ENCODE measurements around the gene FGB. TPM values are rescaled to one million over a fixed set of nuclear protein-coding genes. Genes with fewer than 3 reads are reported as not detected.
A peak's percentile ranks its signal among the peaks of the same experiment; 100 is the strongest.

FGB gene
- total RNA-seq, 2 donors from 2014 or later: not detected

DNA sequence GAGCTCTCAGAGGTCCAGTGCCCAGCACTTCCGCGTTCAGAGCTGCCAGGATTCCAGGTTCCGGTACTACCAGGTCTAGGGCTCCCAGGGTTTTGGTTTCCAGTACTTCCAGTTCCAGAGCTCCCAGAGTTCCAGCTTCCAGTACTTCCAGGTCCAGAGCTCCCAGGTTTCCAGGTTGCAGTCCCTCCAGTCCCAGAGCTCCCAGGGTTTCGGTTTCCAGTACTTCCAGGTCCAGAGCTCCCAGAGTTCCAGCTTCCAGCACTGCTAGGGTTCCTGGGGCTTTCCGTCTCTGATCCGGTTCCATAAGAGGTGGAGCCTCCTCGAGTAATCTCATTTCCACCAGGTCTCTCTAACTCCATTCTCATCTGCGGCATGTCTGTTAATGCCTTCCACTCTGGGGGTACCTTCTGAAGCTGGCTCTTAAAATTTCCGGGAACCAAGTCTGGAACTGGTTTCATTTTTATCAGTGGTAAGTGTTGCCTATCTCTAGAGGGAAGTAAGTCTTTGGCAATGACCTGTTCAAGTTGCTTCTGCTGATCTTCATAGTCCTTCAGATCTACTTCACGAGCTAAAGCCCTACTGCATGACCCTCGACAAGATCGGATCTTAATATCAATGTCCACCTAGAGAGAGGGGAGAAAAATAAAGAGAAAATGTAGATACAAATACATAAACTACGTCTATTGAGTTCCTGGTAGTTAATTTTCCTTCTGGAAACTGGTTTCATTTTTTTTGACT lies 23.7 kb downstream of the FGB start:
- TF ChIP-seq, protein P1, sequence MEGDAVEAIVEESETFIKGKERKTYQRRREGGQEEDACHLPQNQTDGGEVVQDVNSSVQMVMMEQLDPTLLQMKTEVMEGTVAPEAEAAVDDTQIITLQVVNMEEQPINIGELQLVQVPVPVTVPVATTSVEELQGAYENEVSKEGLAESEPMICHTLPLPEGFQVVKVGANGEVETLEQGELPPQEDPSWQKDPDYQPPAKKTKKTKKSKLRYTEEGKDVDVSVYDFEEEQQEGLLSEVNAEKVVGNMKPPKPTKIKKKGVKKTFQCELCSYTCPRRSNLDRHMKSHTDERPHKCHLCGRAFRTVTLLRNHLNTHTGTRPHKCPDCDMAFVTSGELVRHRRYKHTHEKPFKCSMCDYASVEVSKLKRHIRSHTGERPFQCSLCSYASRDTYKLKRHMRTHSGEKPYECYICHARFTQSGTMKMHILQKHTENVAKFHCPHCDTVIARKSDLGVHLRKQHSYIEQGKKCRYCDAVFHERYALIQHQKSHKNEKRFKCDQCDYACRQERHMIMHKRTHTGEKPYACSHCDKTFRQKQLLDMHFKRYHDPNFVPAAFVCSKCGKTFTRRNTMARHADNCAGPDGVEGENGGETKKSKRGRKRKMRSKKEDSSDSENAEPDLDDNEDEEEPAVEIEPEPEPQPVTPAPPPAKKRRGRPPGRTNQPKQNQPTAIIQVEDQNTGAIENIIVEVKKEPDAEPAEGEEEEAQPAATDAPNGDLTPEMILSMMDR (IDR thresholded peaks at IDR 0.05): no peak
- 74 to 76% methylated on average over 12 to 13 of the region's 13 CpGs for WGBS, 2 donors
- Histone ChIP-seq H3K36me3 (replicated peaks in 1 of 2; ENCODE audit: insufficient read depth in 1 of 2, low read depth in 2 of 2) (no peaks in the 10 kb centered on the region), H3K9me3 (no peaks in the 10 kb centered on the region), H3K4me3 (no peak overlapping the region), H3K4me1 (peaks cover 9% of the 10 kb centered on the region), H3K27me3 (no peaks in the 10 kb centered on the region), H3K27ac (no peak overlapping the region)
- intact Hi-C loops (cut with DNase I): no loop called here
- ATAC-seq: no peak
- DNase-seq: no peak

DNA sequence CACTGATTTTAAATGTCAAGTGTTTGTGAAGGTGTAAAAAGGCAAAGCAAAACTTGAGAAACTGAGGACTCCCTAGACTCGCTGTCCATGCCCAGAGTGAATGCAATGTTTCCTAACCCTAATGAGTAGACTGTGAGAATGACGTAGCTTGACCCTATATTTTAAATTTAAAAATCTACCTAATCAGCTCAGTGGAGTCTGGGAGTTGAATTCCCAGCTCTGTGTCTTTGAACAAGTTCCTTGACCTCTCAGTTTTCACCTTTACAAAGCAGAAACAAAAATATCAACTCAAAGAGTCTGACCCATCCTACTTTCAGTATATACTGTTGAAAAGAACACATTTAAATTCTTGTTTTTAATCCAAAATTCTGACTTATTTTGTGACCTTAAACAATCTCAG lies 25.4 kb downstream of the FGB start:
- no peaks in the 10 kb centered on the region for H3K36me3 ChIP-seq (replicated peaks in 1 of 2; ENCODE audit: insufficient read depth in 1 of 2, low read depth in 2 of 2)
- no peak for ATAC-seq
- H3K4me3 ChIP-seq: no peak overlapping the region
- H3K27me3 ChIP-seq: no peaks in the 10 kb centered on the region
- DNase-seq: no peak
- no peak overlapping the region for H3K27ac ChIP-seq
- no peaks in the 10 kb centered on the region for H3K9me3 ChIP-seq
- intact Hi-C loops (cut with DNase I): no loop called here
- H3K4me1 ChIP-seq: peaks cover 9% of the 10 kb centered on the region
- 66 to 76% methylated on average over 2 of the region's 2 CpGs for WGBS, 2 donors
- TF ChIP-seq, protein P1 (IDR thresholded peaks at IDR 0.05): no peak
- no peak for TF ChIP-seq POLR2A (IDR thresholded peaks at IDR 0.05)

DNA sequence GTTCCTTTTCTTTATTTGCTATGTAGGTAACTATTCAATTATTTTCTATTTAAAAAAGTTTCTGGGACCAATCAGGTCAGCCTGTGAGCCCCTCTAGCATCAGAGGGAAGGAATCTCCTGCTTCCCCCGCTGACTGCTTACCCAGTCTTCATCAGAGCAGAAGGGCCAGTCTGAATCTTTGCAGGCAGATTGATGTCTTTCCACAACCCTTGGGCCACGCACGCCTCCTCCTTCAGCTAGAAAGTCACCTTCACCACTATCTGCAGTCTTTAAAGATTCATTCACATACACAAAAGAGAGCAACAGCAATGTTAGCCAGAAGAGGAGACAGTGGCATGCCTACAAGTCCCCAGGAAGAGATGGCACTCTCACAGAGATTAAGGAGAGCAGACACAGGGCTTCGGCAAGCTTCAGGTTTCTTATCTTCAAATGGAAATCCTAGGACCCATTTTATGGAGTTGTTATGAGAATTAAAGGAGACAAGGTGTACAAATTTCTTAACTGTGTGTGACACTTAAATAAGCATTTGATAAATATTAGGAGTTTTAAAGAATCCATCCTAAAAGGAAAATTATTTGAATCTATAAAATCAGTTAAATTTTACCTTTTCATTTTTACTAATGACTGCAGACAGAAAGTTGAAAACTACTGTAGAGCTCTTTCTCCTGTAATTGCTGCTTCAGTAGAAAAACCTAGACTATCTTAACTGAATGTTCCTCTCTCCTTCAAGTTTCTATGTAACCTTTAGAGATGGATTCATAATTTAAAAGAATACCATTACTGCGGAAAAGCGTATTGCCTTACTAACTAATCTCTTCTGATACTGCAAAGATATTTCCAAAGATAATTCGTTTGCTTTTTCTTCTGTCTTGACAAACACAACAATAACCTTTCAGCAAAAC lies 26.7 kb downstream of the FGB start:
- peaks cover 9% of the 10 kb centered on the region for H3K4me1 ChIP-seq

DNA sequence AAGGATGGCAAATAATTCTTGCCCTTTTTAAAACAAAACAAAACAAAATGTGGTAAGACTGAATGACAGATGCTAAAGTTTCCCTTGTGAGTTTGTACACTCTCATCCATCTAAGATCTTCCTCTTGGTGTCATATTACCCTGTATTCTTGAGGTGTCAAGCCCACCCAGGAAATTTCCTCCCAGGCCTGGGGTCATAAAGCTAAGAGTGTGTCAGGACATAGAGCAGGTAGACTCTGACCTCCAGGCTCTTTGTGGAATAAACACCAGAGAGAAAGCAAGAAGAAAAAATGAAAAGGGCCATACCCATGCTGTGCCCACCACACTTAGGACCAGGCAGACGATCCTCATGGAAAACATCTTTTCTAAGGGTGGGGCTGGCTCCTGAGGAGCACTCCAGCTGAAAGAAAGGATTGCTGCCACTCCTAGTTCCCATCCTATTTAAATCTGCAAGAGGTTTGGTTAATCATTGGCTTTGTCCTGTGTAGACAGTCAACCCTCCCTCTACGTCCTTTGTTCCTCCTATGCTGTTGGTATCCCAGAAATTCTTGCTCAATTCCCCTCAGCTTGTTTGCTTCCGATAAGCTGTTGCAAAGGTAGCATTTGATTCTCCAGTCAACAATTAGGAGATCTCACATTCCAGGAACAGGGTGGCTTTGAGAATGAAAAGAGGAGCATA lies 27.7 kb downstream of the FGB start, which contains the start of gene FGA:
FGA (minus strand) TSS at position 414 of the 678 bp plus-strand sequence; CDS start at position 359, 55 bp downstream.
- DNase-seq (peak in 1 of 4 donors; percentile 8), ATAC-seq (peak; percentile 77)
- Histone ChIP-seq H3K27ac (peak within 1 kb of the TSS in 1 of 4 donors; percentile 23), H3K9me3 (no peaks in the 10 kb centered on the region), H3K36me3 (replicated peaks in 1 of 2; ENCODE audit: insufficient read depth in 1 of 2, low read depth in 2 of 2) (no peaks in the 10 kb centered on the region), H3K27me3 (no peaks in the 10 kb centered on the region), H3K4me1 (peaks cover 9% of the 10 kb centered on the region), H3K4me3 (no peak within 1 kb of the TSS)
- no peak for TF ChIP-seq POLR2A (IDR thresholded peaks at IDR 0.05)
- TF ChIP-seq, protein P1 (IDR thresholded peaks at IDR 0.05): no peak
- intact Hi-C loops (cut with DNase I): no loop called here
- WGBS, 2 donors: 21 to 30% methylated on average over 3 of the region's 3 CpGs

More for the DNA sequence above, 26.7 kb downstream of the FGB start:
- no peak for TF ChIP-seq POLR2A (IDR thresholded peaks at IDR 0.05)
- TF ChIP-seq, protein P1 (IDR thresholded peaks at IDR 0.05): no peak
- Histone ChIP-seq H3K4me3 (no peak overlapping the region), H3K9me3 (no peaks in the 10 kb centered on the region), H3K27ac (no peak overlapping the region), H3K36me3 (replicated peaks in 1 of 2; ENCODE audit: insufficient read depth in 1 of 2, low read depth in 2 of 2) (no peaks in the 10 kb centered on the region), H3K27me3 (no peaks in the 10 kb centered on the region)
- DNase-seq (no peak), ATAC-seq (no peak)
- intact Hi-C loops (cut with DNase I): no loop called here
- WGBS, 2 donors: 65% methylated on average over 7 of the region's 7 CpGs
